K562 (cell line): ENCODE data around the gene GNG14. TPM values are rescaled to one million over a fixed set of nuclear protein-coding genes. Genes with fewer than 3 reads are reported as not detected.

Source experiments
- AFF1 ChIP-seq, 2 experiments: fragments of 450-650 bp; IDR thresholded peaks; 2 replicates each; pipeline ENCODE4 v1.6.1; 2018; ENCODE audit warnings: mild to moderate bottlenecking in 2 of 2, low read depth in 1 of 2; ENCODE audit not compliant: partially characterized antibody in 2 of 2
- CC2D1A ChIP-seq: fragments of 450-650 bp; IDR thresholded peaks from 2 replicates; pipeline ENCODE4 v1.6.1; 2017; ENCODE audit warnings: mild to moderate bottlenecking
- FOXP1 ChIP-seq: sonication (generic); formaldehyde crosslinking; IDR thresholded peaks from 2 replicates; pipeline ENCODE4 v1.8.0; 2022; ENCODE audit warnings: mild to moderate bottlenecking, missing genetic modification reagents
- HCFC1 ChIP-seq: IDR thresholded peaks from 2 replicates; pipeline ENCODE4 v1.6.1; 2012; ENCODE audit warnings: low read depth, low read length, improper control_type of control experiment
- L3MBTL2 ChIP-seq: fragments of 450-650 bp; IDR thresholded peaks from 2 replicates; pipeline ENCODE4 v1.6.1; 2016; ENCODE audit warnings: mild to moderate bottlenecking, moderate library complexity
- MAZ ChIP-seq, 2 experiments: fragments of 450-650 bp in 1 of 2; sonication (generic) in 1 of 2; formaldehyde crosslinking; IDR thresholded peaks in 1 of 2; conservative IDR thresholded peaks in 1 of 2; 2 replicates each; pipeline versions ENCODE4 v1.4.0 to v1.5.0; 2020; ENCODE audit warnings: mild to moderate bottlenecking in 1 of 2, missing genetic modification reagents in 1 of 2
- NCOA4 ChIP-seq: fragments of 450-650 bp; IDR thresholded peaks from 2 replicates; pipeline ENCODE4 v1.6.1; 2018; ENCODE audit warnings: mild to moderate bottlenecking; ENCODE audit not compliant: partially characterized antibody
- NR2C1 ChIP-seq, 2 experiments: fragments of 450-650 bp; IDR thresholded peaks; 2 replicates each; pipeline ENCODE4 v1.6.1; 2017; ENCODE audit warnings: mild to moderate bottlenecking in 2 of 2, antibody characterized with exemption in 1 of 2, inconsistent platforms in 1 of 2, missing compliant biosample characterization in 1 of 2, missing genetic modification characterization in 1 of 2
- POLR2AphosphoS5 ChIP-seq: IDR thresholded peaks from 2 replicates; pipeline ENCODE4 v1.6.1; 2011; ENCODE audit warnings: mild to moderate bottlenecking, low read depth, low read length, moderate library complexity; ENCODE audit not compliant: control insufficient read depth, insufficient read depth
- SNIP1 ChIP-seq: fragments of 450-650 bp; IDR thresholded peaks from 2 replicates; pipeline ENCODE4 v1.7.1; 2017; ENCODE audit warnings: low read depth, mild to moderate bottlenecking
- ZBTB40 ChIP-seq, 2 experiments: fragments of 450-650 bp in 1 of 2; sonication (generic) in 1 of 2; formaldehyde crosslinking in 1 of 2; IDR thresholded peaks; 2 replicates each; pipeline versions ENCODE4 v1.7.1 to v1.9.0; 2016 to 2022; ENCODE audit warnings: inconsistent platforms in 1 of 2, mild to moderate bottlenecking in 1 of 2, missing genetic modification reagents in 1 of 2
- ZNF444 ChIP-seq: fragments of 250-450 bp; sonication (Bioruptor Pico); IDR thresholded peaks from 2 replicates; pipeline ENCODE4 v1.4.0; 2020; ENCODE audit warnings: mild to moderate bottlenecking, moderate library complexity
- ZNF707 ChIP-seq: fragments of 250-450 bp; sonication (Bioruptor Pico); conservative IDR thresholded peaks from 2 replicates; pipeline ENCODE4 v1.8.0; 2022; ENCODE audit warnings: inconsistent platforms, mild to moderate bottlenecking, moderate library complexity
- polyA plus RNA-seq, 8 experiments: library from polyadenylated mRNA; depleted of rRNA in 4 of 8; stranded (reverse) in 5 of 8; unstranded in 3 of 8; fragments of >200 nt; fragmentation: Nextera tagmentation in 2 of 8; fragmentation: Illumina TruSeq in 1 of 8; extraction: Ambion mirVana in 2 of 8; extraction: Trizol in 1 of 8; gene quantifications; 2 replicates each; pipeline versions ENCODE4 v1.2.1 to v1.2.3, GENCODE V29; 2011 to 2014; ENCODE audit warnings: inconsistent platforms in 1 of 8, missing spikeins in 1 of 8
- total RNA-seq, 7 experiments: library from RNA; depleted of rRNA in 6 of 7; stranded (reverse); fragments of >200 nt in 6 of 7; fragmentation: Illumina TruSeq in 2 of 7; extraction: Trizol in 2 of 7; gene quantifications; 2 replicates each; pipeline versions ENCODE4 v1.2.1 to v1.2.3, GENCODE V29; 2011 to 2021; ENCODE audit warnings: low replicate concordance in 1 of 7

GNG14 gene
- total and polyA plus RNA-seq, 9 of the 15 experiments (the other 6 are each of a cell fraction or from before 2014, with no cell fraction given) = not detected

DNA sequence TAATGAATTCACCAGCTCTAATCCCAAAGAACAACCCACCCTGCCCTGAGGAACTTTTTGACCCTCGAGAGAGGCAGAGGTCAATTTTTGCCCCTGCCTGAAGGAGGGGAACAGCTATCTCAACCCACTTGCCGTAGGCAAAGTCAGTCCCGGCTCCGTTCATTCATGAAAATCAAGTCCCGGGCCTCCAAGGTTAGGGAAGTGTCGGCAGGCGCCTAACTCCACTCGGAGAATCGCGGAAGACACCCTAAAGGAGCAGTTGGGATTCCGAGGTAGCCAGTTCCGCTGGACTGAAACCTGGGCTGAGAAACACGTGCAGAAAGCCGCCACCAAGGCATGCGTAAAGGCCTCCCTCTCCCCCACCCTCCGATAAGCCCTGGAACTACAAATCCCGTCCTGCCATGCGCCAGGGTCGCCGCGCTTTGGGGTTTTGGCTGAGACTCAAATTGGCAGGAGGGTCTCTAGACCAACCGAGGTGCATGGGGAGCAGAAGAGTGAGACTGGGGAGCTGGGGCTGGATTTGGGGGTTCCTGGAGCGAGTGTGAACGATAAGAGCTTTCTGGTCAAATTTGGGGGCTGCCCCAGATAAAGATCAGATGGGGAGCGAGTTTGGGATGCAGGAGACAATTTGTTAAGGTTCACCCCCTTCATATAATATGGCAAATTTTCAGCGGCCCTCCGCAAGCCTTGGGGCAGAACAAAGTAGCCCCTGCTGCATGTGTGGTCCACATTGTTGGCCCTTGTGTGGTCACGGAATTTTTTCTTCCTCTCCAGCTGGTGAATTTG is 36.0 kb downstream of the GNG14 start, which contains the start of gene TNPO2 (continued):
- TF ChIP-seq FOXP1 (CRISPR knock-in tag) = peak; percentile 75; the same call in 1 of the 2 replicates
- TF ChIP-seq HCFC1 = peak; percentile 95
- no peak for TF ChIP-seq NCOA4
- no peak for TF ChIP-seq CC2D1A
- TF ChIP-seq ZNF707 (CRISPR knock-in tag) = 0 out of 2 replicates have a peak, but pooled peaks have one; percentile 29
- TF ChIP-seq MAZ (CRISPR knock-in tag; conservative IDR thresholded peaks at IDR 0.05 in 1 of 2, IDR thresholded peaks at IDR 0.05 in 1 of 2) = peak; percentile 79 to 89
- no peak for TF ChIP-seq SNIP1
- TF ChIP-seq L3MBTL2 = peak; percentile 91
- TF ChIP-seq AFF1 (IDR thresholded peaks at IDR 0.05; ENCODE audit: low read depth in 1 of 2, partially characterized antibody in 2 of 2) = peak in 1 of 2 experiments; percentile 89
- TF ChIP-seq ZNF444 = peak; percentile 67; the same call in 1 of the 2 replicates
- peak; percentile 80 for TF ChIP-seq POLR2AphosphoS5
- TF ChIP-seq ZBTB40 (IDR thresholded peaks at IDR 0.05) = 0 out of 2 replicates have a peak, but pooled peaks have one; percentile 10
- no peak for TF ChIP-seq ZBTB40 (CRISPR knock-in tag; IDR thresholded peaks at IDR 0.05)
- peak; percentile 90 for TF ChIP-seq NR2C1 (IDR thresholded peaks at IDR 0.05)
- TF ChIP-seq NR2C1 (tag; IDR thresholded peaks at IDR 0.05) = peak; percentile 96
